Measurements from ENCODE around the gene KIN.
A peak's percentile ranks its signal among the peaks of the same experiment; 100 is the strongest.
"Not testable (repeated sequence)": the region's sequence is repeated elsewhere in the genome, so short reads cannot be mapped to it uniquely, and the experiment has no call there.

Gene KIN

GRCh38 chr10:7792541-7792940 is 4.7 kb upstream of the KIN start:
- no peak for DNase-seq

GRCh38 chr10:7789390-7789789 is 1.6 kb upstream of the KIN start:
- no peak for DNase-seq

GRCh38 chr10:7788639-7789286 is 970 bp upstream of the KIN start:
- peak in 2 of 5 donors; percentile 1 to 50 for DNase-seq

- DNase-seq: peak in 3 of 5 donors; percentile 0 to 5 (median 2)
These were observed 490 bp downstream of the KIN start for GRCh38 chr10:7787150-7787856.

GRCh38 chr10:7786430-7786829 is 1.4 kb downstream of the KIN start:
- DNase-seq: no peak

- DNase-seq: not testable (repeated sequence)
These were observed 5.6 kb downstream of the KIN start for GRCh38 chr10:7782194-7782593.

- no peak for DNase-seq
These were observed 11.0 kb downstream of the KIN start for GRCh38 chr10:7776777-7777176.

GRCh38 chr10:7773845-7774801 is 13.7 kb downstream of the KIN start:
- no peak for DNase-seq

GRCh38 chr10:7768417-7768816 is 19.4 kb downstream of the KIN start:
- no peak for DNase-seq

GRCh38 chr10:7767209-7767608 is 20.6 kb downstream of the KIN start:
- DNase-seq: no peak

- DNase-seq: no peak
These were observed 21.6 kb downstream of the KIN start for GRCh38 chr10:7766241-7766640.

GRCh38 chr10:7763929-7764328 is 23.9 kb downstream of the KIN start:
- no peak for DNase-seq

GRCh38 chr10:7756360-7756992 is 31.3 kb downstream of the KIN start:
- DNase-seq: peak in 1 of 5 donors; percentile 8

GRCh38 chr10:7755103-7755502 is 32.7 kb downstream of the KIN start:
- DNase-seq: no peak

- no peak for DNase-seq
These were observed 35.5 kb downstream of the KIN start for GRCh38 chr10:7752251-7752650.

- DNase-seq: no peak
These were observed 37.6 kb downstream of the KIN start for GRCh38 chr10:7750222-7750621.

- not testable (repeated sequence) for DNase-seq
These were observed 39.2 kb downstream of the KIN start for GRCh38 chr10:7748637-7749036.

- no peak for DNase-seq
These were observed 43.5 kb downstream of the KIN start for GRCh38 chr10:7744307-7744706.

GRCh38 chr10:7738536-7739407 is 49.0 kb downstream of the KIN start:
- no peak for DNase-seq

GRCh38 chr10:7734821-7735220 is 53.0 kb downstream of the KIN start:
- no peak for DNase-seq

GRCh38 chr10:7722927-7723529 is 64.8 kb downstream of the KIN start:
- no peak for DNase-seq
